GM12874 (cell line): ENCODE measurements around the gene KLHL22.

Experiments
- CTCF ChIP-seq: IDR thresholded peaks from 2 replicates; pipeline ENCODE4 v1.5.1; 2011; ENCODE audit warnings: low read depth, mild to moderate bottlenecking, control low read depth, low read length, moderate library complexity; ENCODE audit not compliant: insufficient read depth

KLHL22 gene

GRCh38 chr22:20522134-20523004, 26.8 kb upstream of the KLHL22 start:
- TF ChIP-seq CTCF = no peak

GRCh38 chr22:20520093-20520511, 24.5 kb upstream of the KLHL22 start:
- TF ChIP-seq CTCF = no peak

- no peak for TF ChIP-seq CTCF
Measured at GRCh38 chr22:20519558-20519957, 24.0 kb upstream of the KLHL22 start.

GRCh38 chr22:20517841-20518592, 22.4 kb upstream of the KLHL22 start:
- TF ChIP-seq CTCF = no peak

GRCh38 chr22:20517422-20517821, 21.8 kb upstream of the KLHL22 start:
- TF ChIP-seq CTCF = no peak

GRCh38 chr22:20516399-20516798, 20.8 kb upstream of the KLHL22 start:
- no peak for TF ChIP-seq CTCF

GRCh38 chr22:20514658-20515406, 19.2 kb upstream of the KLHL22 start:
- no peak for TF ChIP-seq CTCF
